Measurements from ENCODE around the gene CDC42BPB.

Gene CDC42BPB

DNA sequence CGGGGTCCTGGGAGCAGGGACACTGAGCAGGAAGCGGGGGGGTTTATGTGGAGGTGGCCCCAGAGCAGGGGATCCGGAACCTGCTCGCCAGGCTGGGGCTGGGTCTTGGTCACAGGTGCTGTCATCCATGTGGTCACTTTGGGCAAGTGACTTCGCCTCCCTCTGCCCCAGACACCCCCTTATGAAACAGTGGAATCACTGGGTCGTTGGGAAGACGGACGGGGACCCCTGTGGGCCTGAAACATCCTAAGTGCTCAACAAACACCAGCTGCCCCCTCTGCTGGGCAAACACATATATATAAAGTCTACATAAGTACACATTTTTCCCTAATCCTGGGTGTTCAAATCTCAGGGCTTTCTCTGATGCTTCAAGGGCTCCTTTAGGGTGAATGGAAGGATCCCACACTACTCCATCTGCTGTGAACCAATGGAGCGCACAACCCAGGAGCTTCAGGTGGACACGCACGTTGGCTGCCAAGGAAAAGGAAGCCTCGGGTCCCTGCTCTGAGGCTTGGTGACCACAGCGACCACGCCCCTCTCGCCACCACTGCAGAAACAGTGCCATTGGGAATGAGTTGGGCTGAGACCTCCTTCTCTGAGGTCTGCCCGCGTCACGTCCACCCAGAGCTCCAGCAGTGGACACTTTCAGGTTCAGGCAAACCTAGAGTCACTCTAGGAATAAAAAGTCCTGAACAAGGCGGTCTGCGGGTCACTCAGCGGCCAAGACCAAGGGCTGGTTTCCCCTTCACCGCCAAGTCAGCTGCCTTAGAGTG lies 54.6 kb downstream of the CDC42BPB start:
- H3K27ac ChIP-seq, result no peak overlapping the region
- no peak overlapping the region for H3K4me3 ChIP-seq

DNA sequence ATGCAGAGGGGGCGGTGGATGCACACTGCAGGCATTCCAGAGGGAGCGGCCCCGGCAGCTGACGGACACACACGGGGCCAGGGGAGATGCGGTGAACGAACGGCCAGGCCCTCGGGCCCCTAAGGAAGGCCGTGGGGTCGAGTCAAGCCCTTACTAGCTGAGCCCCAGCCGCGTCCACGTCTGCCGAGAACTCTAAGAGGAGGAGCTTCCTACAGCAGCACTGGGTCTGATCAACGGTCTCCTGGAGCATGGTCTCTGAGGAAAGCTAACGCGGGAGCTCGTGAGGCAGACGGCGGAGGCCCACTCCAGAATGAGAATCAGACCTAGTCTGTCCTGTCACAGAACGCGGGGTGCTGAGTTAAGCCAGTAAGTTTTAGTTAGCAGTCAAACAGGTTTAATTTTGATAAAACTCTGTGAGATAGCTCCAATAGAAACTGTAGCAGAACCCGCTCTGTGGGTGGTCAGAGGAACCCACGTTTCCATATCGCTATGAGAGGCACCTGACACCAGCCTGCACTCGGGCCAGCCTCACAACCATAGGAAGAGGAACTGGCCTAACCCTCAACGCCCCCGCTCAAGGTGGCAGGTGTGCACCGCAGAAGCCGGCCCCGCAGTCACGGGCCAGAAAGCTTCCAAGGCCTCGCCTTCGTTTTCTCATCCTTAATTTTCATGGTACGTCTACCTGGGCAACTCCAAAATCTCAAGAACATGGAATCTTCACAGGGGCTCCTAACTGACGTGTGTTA lies 55.5 kb downstream of the CDC42BPB start:
- H3K27ac ChIP-seq, result no peak overlapping the region

DNA sequence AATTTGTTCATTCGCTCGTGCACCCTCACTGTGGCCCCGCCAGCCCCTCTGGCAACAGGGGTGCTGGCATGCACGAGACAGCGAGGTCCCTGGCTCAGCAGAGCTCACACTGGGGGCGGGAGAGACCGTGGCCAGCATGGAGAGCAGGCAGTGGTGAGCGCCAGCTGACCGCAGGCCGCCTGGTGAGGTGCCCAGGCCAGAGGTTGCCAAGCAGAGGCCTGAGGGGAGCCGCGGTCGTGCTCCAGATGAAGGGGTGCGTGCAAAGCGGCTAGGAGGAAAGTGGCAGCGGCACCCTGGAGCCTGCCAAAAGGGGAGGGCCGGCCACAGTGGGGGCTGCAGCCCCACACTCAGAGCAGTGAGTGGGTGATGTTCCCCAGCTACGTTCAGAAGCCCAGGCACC lies 56.1 kb downstream of the CDC42BPB start:
- Histone ChIP-seq H3K27ac (no peak overlapping the region), H3K4me3 (no peak overlapping the region)

More for the DNA sequence above, 55.5 kb downstream of the CDC42BPB start:
- no peak overlapping the region for H3K4me3 ChIP-seq

DNA sequence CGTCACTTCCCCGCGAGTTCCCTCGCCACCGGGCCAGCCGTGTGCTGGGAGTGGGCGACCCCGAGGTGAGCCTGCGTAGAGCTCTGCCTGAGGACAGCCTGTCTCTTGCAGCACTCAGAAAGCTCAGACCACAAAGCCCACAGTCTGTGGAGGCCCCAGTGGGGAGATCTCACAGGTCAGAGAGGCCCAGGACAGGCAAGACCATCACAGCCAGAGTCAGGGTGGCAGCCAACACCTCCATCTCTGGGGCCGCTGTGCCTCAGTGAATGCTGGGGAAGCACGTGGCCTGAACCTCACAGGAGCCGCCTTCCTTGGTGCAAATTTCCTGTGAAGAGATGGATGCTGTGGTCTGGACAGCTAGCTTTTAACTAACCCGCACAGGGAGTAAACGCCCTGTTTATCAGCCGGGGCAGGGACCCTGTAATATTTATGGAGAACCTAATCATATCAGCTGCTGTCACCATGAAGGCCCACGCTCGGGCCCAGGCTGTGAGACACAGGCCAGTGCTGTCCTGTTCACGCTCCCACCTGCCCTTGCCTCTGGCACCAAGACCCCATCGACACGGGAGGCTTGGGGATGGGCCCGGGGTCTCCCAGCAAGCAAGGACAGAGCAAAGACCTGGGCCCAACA lies 56.9 kb downstream of the CDC42BPB start:
- no peak overlapping the region for H3K4me3 ChIP-seq
- H3K27ac ChIP-seq, result no peak overlapping the region

DNA sequence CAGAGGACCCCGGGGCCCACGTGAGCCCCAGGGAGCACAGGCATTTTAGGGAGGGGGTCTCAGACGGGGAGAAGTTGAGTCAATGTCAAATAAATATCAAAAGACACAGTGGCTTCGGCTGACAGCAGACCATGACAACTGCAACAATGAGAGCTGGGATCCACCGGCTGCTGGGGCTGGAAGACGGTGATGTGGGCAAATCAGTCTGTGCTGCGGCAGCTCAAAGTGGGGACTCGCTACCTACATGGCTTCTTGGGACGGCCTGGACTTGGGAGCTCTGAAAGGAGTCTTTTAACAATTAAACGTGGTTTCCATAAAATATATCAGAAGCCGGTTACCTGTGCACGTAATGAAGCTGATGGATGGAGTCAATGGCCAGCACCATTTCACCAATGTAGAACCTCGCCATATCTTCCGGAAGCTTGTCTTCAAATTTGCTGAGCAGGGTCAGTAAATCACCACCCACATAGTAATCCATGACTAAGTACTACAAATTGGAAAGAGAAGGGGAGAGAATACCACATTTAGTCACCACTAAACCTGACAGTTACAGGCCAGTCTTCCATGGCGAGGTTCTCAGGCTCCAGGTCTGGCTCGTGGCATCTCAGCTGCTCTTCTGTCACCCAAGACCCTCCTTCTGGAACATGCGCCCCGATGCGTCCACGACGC lies 58.0 kb downstream of the CDC42BPB start:
- H3K27ac ChIP-seq, result no peak overlapping the region
- H3K4me3 ChIP-seq, result no peak overlapping the region

DNA sequence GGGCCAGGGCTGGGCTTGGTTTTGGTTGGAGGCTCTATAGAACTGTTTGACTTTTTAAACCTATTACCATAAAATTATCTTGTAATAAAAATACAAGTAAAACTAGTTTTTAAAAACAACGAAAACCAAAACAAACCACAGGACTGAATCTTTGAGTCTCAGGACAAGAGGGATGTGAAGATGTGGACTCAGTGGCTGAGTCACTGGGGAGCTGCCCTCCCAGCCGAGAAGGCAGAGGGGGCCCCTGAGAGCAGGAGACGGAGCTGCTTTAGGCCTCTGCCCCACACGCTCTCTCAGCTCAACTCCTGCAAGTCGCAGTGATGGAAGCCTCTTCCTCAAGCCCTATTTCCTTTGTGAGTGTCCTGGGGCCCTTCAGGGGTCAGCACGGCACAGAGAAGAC lies 59.0 kb downstream of the CDC42BPB start:
- no peak overlapping the region for H3K27ac ChIP-seq
- no peak overlapping the region for H3K4me3 ChIP-seq

DNA sequence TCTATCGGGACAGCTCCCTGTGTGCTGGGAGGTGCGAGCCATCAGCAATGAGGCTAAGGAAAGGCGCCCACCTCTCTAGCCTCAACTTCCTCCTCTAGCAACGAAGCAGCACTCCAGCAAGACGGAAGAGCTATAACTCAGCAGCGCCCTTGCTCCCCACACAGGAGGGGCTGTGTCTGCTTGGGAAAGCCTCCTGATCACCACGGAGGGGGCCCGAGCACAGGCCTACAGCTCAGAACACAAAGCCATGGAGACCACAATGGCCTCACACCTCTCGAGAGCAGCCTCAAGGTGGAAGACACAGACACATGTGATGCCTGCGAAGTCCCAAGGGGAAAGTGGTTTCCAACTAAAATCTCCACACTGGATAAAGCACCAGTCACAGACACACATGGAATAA lies 60.4 kb downstream of the CDC42BPB start:
- H3K4me3 ChIP-seq, result no peak overlapping the region
- no peak overlapping the region for H3K27ac ChIP-seq

DNA sequence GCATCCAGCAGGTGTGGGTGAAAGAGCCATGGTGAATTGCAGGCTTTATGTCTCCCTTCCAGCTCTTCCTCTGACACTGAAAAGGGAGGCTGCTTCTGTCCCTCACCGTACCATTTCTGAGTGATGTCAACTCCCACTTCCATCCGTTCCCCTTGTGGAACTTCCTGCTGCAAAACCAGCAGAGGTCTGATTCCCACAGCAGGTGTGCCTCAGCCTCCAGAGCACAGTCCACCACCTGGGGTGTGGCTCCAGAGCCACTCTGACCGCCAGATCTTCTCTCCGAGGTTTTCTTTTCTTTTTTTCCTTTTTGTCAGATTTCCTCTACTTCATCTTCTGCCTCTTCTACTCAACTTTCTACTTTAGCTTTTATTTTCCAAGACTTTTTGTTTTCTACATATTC lies 62.7 kb downstream of the CDC42BPB start:
- Histone ChIP-seq H3K4me3 (no peak overlapping the region), H3K27ac (no peak overlapping the region)

DNA sequence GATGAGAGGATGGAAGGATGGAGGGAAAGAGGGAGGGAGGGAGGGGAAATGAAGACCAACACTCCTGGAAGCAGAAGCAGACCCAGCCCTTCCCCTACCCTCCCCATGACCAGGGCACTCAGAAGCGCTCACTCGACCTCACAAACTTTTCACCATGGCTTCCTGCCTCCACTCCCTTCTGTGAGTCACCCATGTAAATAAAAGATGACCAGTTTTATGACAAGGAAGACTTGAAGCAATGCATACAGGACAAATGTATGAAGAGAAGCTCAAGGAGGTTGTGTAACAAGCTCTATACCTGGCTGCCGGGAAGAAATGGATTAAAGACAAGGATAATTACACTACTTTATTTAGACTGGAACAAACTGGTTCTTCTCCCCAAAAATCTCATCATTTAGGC lies 63.8 kb downstream of the CDC42BPB start:
- Histone ChIP-seq H3K27ac (peak overlapping the region in 3 of 21 experiments; percentile 12 to 26 (median 17)), H3K4me3 (no peak overlapping the region)

DNA sequence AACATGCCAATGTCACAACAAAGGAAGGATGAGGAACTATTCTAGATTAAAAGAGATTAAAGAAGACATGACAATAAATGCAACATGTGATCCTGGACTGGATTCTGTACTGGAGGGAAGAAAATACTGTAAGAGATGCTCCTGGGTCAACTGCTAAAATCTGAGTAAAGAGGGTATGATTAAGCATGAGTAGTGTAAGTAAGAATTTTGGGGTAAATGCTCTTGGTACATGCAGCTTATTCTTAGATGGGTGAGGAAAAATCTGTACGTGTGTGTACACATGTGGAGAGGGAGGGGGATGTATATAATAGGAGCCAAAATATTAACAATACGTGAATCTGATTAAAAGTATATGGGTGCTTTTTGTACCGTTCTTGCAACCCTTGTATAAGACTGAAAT lies 66.0 kb downstream of the CDC42BPB start:
- Histone ChIP-seq H3K27ac (no peak overlapping the region), H3K4me3 (no peak overlapping the region)

DNA sequence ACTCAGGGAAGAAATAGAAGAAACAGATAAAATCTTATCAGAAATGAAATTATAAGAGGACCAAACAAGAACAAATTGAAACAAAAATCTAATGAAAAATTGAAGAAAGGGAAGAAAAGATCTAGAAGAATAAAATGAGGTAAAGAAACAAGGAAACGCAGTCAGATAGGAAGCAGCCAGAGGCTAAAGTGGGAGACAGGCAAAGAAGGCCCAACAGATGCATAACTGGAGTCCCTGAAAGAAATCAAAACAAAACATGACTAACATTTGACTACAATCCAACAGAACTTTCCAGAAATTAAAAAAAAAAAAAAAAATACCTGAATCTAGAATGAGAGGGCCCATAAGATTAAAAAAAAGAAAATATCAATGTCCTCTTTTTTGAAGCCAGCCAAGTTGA lies 69.3 kb downstream of the CDC42BPB start:
- Histone ChIP-seq H3K4me3 (no peak overlapping the region), H3K27ac (peak overlapping the region in 1 of 21 experiments; percentile 69)

DNA sequence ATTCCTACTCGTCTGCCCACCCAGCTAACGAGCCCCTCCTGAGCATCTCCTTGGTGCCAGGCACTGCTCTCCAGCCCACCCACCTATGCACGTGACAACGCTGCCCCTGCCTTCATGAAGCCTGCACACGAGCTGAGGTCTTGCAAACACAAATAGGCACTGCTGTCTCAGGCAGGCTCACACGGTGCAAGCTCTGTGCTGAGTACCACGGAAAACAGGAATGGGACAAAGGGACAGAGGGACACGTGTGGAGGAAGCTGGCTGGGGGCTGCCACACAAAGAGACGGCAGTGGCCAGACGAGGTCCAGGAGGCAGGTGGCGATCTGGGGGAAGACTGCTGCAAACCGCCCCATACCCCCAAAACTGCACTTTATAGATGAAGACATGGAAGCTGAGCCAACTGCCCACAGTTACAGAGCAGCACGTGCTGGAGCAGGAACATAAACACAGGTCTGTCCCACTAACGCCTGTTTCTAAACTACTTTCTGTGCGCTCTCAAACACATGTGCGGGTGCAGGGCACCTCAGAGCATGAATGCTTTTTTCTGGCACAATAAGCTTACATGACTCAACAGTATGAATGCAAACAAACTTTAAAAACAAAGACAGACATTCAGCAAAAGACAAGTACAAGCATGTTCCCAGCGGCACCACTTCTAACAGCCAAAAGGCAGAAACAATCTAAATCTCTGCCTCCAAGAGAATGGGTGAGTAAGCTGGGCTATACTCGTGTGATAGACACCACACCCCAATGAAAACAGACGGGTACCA lies 70.4 kb downstream of the CDC42BPB start:
- no peak overlapping the region for H3K4me3 ChIP-seq
- H3K27ac ChIP-seq, result peak overlapping the region in 11 of 21 experiments; percentile 0 to 69 (median 47)

DNA sequence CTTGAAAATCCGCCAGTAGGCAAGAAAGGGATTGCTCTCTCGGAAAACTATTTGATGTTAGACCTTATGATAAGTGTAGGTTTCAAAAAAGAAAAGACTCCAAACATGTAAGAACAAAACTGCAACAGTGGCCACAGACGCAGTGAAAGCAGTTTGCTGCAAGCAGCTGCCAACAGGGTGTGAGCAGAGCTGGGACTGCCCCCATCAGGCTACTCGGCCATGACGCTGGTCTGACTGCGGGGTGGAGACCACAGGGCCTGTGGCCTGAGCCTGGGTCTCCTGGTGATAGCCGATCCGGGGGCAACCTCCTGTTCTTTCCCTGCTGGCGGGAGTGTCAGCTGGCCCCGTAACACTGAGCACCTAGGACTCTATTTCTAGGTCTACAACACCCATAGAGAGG lies 71.7 kb downstream of the CDC42BPB start:
- H3K4me3 ChIP-seq, result no peak overlapping the region
- peak overlapping the region in 6 of 21 experiments; percentile 3 to 75 (median 29) for H3K27ac ChIP-seq

DNA sequence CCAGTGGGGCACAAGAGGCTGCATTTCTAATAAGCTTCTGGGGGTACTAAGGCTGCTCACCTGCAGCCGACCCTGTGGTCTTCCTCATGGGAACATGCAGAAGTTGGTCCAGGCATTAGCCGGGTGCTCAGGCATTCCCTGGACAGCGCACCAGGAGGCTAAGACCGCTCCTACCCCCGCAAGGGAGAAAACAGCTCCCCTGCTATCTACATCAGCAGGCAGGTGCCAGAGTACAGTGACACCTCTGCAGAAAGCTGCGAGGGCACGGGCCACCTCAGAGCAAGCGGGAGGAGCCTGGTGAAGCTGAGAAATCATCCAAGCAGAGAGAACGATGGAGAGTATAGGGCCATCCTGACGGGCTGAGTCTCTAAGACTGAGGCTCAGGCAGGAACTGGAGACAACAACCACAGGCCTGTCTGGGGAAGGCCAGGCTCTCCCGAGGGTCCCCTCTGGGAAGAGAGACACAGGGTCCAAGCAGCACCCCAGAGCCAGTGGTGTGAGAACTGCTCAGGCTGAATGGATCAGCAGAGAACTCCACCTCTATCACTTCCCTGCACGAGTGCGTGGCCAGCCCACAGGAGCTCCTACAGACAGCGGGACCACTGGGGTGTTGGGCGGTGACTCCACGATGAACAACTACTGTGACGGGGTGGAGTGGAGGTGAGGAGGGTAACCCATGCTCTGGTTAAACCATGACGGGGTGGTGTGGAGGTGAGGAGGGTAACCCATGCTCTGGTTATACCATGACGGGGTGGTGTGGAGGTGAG lies 72.8 kb downstream of the CDC42BPB start:
- Histone ChIP-seq H3K4me3 (no peak overlapping the region), H3K27ac (peak overlapping the region in 1 of 21 experiments; percentile 75)

DNA sequence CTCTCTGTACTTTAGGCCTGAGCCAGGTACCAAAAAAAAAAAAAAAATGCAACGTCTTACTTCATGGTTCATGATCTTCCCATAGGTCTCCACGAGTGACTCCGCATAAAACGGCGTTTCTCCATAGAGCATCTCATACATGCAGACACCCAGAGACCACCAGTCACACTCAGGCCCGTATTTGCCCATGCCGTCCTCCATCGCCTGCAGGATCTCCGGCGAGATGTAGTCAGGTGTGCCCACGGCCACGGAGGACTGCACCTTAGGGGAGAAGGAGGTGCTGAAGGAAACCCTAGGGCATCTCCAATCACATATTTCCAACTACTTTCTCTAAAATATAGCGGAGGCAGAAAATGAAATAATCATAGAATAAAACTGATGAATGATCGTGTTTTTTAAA lies 73.9 kb downstream of the CDC42BPB start:
- no peak overlapping the region for H3K27ac ChIP-seq
- H3K4me3 ChIP-seq, result no peak overlapping the region

DNA sequence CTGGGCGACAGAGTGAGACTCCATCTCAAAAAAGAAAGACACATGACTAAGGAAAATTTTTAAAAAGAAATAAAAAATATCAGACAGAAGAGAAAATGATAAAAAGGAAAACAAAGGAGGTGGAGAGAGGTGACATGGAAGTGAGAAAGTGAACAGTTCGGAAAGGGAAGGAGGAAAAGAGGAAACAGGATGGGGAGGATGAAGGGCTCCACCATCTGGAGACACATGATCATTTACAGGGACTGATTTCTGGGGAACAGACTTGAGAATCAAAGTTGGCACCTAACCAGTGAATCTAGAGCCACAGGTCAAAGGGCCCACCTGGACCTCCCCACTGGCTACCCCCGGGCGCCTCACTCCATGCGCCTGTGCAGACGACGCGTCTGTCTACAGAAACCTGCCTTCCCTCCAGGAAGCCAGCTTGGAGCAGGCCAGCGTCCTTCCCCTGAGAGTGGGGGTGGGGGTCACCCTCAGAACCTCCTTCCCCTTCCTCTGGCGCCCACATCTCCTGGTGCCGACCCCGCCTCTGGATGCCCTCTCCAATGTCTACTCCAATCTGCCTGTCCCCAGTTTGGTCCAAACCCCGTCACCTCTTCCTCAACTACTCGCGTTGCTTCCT lies 74.4 kb downstream of the CDC42BPB start:
- Histone ChIP-seq H3K27ac (no peak overlapping the region), H3K4me3 (no peak overlapping the region)

DNA sequence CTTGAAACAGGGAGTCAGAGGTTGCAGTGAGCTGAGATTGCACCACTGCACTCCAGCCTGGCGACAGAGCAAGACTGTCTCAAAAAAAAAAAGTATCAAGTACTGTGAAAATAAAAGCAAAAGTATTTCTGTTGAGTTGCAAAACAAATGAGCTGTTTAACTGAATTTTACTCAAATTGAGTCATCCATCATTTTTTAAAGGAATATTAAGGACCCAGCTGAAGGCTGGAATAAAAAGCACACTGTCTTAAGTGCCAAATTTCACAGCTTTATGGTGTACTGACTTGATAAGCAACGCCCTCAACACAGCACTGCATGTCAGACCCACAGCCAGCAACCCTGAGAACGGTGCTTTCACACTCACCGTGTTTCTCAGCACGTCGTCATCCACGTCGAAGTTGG lies 76.9 kb downstream of the CDC42BPB start:
- H3K27ac ChIP-seq, result no peak overlapping the region

DNA sequence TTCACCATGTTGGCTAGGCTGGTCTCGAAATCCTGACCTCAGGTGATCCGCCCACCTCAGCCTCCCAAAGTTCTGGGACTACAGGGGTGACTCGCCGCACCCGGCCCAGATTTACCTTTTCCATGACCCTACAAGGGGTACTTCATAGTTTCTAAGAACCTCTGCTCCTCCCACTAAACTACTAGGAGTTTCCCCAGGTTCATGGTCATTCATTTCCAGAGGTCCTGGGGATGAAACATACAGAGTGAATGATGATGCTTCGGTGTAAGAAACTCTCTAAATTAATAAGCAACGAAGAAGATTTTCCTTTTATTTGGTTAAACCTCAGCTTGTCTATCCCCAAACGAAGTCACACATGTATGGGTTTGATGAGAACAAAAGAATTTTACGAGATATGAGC lies 77.9 kb downstream of the CDC42BPB start:
- Histone ChIP-seq H3K27ac (no peak overlapping the region), H3K4me3 (no peak overlapping the region)

More for the DNA sequence above, 76.9 kb downstream of the CDC42BPB start:
- H3K4me3 ChIP-seq, result no peak overlapping the region
